NCI-H1436 (cell line): ENCODE measurements around the gene HEBP2.

Experiments used
- DNase-seq: peaks from one replicate; lab custom pipeline; 2025; lab: John Stamatoyannopoulos, UW

HEBP2 gene

GRCh38 chr6:138397128-138398122, 6.6 kb upstream of the HEBP2 start:
- no peak for DNase-seq

GRCh38 chr6:138400326-138400725, 3.7 kb upstream of the HEBP2 start:
- DNase-seq, result no peak

- no peak for DNase-seq
Observed at GRCh38 chr6:138401960-138402837, 1.8 kb upstream of the HEBP2 start.

DNA sequence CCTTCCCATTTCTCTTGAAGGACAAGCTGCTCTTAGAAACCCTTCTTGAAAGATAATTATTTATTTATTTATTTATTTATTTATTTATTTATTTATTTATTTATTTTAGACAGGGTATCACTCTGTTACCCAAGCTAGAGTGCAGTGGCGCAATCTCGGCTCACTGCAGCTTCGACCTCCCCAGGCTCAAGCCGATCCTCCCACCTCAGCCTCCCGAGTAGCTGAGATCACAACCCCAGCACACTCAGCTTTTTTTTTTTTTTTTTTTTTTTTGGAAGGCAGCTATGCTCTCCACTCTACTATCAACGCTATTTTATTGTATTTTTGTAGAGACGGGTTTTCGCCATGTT, 1.2 kb upstream of the HEBP2 start:
- no peak for DNase-seq

DNA sequence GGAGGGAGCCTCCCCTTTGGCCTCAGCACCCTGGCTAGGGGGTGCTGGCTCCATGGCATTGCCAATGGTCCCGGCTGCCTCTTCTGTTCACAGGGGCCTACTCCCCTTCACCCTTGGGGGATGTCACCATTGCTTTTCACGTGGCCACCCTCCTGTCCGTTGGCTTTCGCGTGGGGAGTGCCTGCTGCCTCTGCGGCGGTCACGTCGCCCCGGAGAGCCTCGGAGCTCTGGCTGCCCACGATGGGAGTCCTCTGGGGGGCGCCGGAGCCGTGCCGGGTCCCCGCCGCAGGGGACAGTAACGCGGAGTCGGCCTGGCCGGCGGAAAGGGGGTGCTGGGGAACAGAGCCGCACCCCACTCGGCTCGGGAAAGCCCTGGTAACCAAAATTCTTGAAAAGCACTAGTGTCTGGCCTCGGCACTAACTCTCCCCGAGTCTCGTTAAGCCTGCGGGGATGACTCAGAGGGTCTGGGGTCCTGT, 661 bp upstream of the HEBP2 start:
- DNase-seq, result peak; percentile 17

- DNase-seq, result no peak
Observed at GRCh38 chr6:138404666-138405337, 779 bp downstream of the HEBP2 start.

GRCh38 chr6:138405816-138406413, 1.9 kb downstream of the HEBP2 start:
- peak; percentile 27 for DNase-seq

GRCh38 chr6:138406443-138406842, 2.4 kb downstream of the HEBP2 start:
- no peak for DNase-seq

GRCh38 chr6:138410048-138410735, 6.2 kb downstream of the HEBP2 start:
- no peak for DNase-seq

DNA sequence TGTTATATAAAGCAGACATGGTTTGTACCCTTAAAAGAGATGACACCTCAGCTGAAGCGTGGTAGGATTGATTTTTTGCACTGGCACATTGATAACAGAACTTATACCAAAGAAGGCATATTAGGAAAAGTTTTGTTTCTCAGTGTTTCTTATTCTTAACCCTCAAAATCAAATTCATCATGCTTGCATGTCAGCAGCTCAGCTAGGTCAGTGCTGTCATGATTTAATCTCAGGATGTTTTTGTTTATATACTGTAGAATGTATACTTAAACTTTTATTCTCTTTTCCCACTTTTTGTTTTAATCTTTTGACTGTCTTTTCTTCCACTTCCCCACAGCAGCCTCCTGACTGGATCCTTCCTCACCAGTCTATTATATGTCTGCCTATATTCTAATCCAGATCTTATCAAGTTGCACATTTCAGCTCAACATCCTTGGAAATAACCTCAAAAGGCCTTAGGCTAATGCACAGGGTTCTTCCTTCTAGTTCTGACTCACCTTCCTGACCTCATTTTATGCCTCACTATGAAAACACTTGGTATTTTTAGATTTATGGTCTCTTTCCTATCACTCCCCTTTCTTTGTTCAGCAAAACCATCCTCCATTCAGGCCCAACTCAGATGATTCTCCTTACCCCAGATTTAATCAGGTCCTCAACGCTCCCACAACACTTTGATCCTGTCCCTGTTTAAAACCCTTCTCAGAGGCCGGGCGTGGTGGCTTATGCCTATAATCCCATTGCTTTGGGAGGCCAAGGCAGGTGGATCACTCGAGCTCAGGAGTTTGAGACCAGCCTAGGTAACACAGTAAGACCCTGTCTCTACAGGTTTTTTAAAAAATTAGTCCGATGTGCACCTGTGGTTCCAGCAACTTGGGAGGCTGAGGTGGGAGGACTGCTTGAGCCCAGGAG, 7.2 kb downstream of the HEBP2 start:
- DNase-seq, result no peak

DNA sequence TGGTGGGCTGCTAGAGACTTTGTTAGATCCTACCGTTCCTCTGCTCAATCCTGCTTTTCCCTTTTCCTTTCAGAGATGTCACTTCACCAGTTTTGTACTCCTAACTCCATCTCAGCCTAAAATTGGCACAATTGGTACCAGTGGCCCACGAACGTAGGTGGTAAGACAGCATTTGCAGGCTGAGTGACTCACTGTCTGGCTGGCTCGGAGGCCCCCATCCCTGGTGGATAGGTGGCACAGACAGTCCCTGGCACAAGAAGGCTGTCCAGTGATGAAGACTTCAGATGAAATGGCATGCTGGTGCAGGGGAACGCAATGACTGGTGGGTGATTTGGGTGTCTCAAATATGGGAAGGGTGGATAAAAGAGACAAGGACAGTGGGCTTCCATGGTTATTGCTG, 11.1 kb downstream of the HEBP2 start:
- no peak for DNase-seq

DNA sequence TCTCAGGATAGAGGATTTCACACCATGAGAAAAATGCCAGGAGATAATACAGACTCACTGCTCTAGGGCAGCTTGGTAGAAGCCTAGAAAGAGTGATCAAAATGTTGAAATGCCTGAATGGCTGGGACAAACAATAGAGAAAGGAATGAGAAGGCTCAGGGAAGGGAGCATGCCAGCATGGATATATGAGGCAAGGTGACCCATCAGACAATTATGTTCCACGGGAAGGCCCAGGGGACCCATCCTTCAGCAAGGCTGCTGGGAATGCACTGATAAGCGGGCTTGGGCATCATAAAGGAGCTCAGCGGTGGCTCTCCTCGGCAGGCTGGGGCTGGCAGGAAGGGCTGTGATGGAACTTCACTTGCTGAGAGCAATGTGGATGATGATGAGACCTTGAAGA, 12.2 kb downstream of the HEBP2 start:
- DNase-seq, result no peak

DNA sequence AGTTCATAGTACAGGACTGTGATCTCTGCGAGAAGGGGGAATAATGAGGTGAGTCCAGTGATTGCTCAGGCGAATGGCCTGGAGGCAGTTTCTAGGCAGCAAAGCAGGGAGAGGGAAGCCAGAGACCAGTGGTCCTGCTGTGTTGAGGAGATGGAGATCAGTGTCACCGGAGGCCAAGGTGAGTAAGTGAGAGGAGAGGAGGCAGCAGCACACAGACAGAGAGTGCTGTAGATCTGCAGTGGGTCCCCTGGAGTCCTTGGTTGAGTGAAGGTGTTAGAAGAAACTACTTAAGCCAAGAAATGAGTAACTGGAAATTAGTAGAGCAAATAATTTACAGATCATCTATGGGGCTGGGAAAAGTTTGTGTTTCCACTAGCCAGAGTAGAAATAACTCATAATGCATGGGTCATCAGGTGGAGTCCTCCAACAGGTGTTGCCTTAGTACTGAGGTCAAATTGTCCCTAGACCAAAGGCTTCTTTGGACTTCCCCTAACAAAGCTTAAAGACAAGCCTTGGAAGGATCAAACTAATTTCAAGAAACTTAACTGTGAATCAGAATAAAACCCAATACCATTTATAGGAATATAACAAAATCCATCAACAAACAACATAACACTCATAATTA, 13.6 kb downstream of the HEBP2 start:
- DNase-seq, result no peak

- no peak for DNase-seq
Observed at GRCh38 chr6:138418118-138418742, 14.2 kb downstream of the HEBP2 start.

DNA sequence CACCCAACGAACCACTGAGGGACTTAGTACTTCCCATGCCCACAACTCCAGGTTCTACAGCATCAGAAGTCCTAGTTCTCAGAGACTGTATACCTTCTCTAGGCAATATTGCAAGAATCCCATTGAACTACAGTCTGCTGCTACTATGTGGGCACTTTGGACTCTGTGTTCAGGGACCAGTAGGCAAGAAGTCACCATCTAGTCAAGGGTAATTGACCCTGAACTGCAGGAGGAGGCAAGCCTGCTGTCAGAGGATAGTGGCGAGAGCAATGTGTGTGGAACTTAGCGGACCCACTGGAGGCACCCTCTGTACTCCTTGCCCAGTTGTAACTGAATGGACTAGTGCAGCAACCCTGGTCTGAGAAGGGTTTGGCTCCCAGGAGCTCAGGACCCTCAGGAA, 15.7 kb downstream of the HEBP2 start:
- DNase-seq, result no peak

GRCh38 chr6:138420356-138420755, 16.3 kb downstream of the HEBP2 start:
- DNase-seq, result no peak

GRCh38 chr6:138421089-138421488, 17.1 kb downstream of the HEBP2 start:
- no peak for DNase-seq

DNA sequence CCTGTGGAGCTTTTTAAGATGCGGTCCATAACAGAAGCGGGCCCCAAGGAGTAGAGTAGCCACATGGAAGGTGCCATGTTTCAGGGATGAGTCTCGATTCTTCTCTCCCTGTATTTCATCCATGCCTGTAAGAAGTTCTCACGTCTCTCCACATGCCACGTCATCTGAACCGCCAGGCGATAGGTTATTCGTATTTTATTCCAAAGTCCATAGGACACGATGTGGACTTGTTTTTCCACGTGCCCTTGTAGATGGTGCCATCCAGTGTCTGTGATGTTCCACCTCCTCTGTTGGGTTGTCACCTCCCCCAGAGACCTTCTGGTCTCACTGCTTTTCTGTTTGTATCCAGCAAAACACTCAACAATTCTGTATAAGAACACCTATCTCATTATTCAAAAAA, 17.6 kb downstream of the HEBP2 start:
- no peak for DNase-seq

GRCh38 chr6:138422861-138423260, 18.8 kb downstream of the HEBP2 start:
- DNase-seq, result no peak
